GM18861 (cell line): ENCODE results near the gene C5orf24.
"Not testable (repeated sequence)": the region's sequence is repeated elsewhere in the genome, so short reads cannot be mapped to it uniquely, and the experiment has no call there.

Experiments used
- ATAC-seq: cut with Tn5 transposase; IDR thresholded peaks from one replicate; pipeline ENCODE4 v1.9.1; 2021; ENCODE audit not compliant: unreplicated experiment

C5orf24 gene

DNA sequence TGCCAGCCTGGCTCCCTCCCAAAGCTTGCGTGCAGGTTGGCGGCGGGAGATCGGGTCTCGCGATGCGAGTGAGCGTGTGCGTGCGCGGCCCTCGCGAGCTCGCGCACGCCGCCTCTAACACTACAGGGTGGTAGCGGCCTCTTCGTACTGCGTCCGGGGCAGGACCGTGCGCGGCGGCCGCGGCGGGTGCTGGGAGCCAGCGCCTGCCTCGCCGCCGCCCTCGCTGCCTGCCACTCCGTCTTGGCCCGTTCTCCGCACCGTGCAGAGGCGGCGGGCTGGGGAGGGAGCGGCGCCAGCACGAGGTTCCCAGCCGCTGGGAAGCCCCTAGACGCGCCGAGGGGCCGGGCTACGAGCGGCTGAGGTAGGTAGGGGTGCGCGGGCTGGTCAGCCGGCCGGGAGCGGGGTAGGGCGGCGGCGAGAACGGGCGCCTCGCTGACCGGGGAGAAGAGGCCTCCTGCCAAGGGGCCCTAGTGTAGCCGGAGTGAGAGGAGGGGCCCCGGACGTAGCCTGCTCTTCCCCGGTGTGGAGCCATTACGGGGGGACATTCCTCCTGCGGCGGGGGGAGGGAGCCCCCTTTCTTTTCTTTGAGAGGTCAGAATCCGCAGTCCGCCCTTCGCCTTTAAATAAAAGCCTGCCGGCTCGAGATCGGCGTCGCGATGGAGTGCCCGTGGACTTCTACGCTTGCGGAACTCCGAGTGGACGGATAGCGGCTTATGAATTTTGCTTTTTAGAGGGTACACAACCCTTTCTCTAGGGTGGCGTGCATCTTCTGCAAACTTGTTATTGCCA is at the start of gene C5orf24:
Gene C5orf24, plus strand, starts transcription at position 117 of the 789 bp plus-strand sequence. CDS start 8,933 bp downstream, outside the sequence.
- ATAC-seq = peak; percentile 94

GRCh38 chr5:134798468-134798867 is 47.3 kb upstream of the C5orf24 start:
- ATAC-seq = no peak

- no peak for ATAC-seq
Observed at GRCh38 chr5:134803821-134804220, 41.9 kb upstream of the C5orf24 start.

- peak; percentile 43 for ATAC-seq
Observed at GRCh38 chr5:134813407-134813806, 32.4 kb upstream of the C5orf24 start.

- ATAC-seq = no peak
Observed at GRCh38 chr5:134813827-134814226, 31.9 kb upstream of the C5orf24 start.

GRCh38 chr5:134817006-134817405 is 28.8 kb upstream of the C5orf24 start:
- no peak for ATAC-seq

- ATAC-seq = no peak
Observed at GRCh38 chr5:134818776-134819175, 27.0 kb upstream of the C5orf24 start.

- ATAC-seq = no peak
Observed at GRCh38 chr5:134819407-134819963, 26.3 kb upstream of the C5orf24 start.

GRCh38 chr5:134821841-134822240 is 23.9 kb upstream of the C5orf24 start:
- ATAC-seq = no peak

GRCh38 chr5:134824681-134825080 is 21.1 kb upstream of the C5orf24 start:
- ATAC-seq = no peak

DNA sequence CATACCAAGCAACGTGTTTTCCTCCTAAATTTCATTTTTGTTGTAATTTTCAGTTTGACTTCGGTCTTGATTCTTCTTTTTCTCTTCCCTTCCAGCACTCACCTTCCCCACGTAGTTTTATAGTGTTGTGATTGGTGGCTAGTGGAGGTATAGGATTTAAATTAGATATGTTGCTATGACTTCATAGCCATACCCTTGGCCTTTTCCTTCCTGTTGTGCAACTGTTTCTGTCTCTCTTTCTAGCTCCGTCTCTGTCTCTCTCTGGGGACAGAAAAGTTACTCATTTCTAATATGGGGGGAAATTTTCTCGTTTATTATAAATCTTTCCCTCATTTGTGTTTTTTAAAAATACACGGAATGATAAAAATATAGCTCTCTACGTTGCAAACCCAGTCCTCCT is 20.6 kb upstream of the C5orf24 start:
- ATAC-seq = no peak

GRCh38 chr5:134833340-134834032 is 12.3 kb upstream of the C5orf24 start:
- ATAC-seq = no peak

- ATAC-seq = no peak
Observed at GRCh38 chr5:134835623-134836022, 10.1 kb upstream of the C5orf24 start.

DNA sequence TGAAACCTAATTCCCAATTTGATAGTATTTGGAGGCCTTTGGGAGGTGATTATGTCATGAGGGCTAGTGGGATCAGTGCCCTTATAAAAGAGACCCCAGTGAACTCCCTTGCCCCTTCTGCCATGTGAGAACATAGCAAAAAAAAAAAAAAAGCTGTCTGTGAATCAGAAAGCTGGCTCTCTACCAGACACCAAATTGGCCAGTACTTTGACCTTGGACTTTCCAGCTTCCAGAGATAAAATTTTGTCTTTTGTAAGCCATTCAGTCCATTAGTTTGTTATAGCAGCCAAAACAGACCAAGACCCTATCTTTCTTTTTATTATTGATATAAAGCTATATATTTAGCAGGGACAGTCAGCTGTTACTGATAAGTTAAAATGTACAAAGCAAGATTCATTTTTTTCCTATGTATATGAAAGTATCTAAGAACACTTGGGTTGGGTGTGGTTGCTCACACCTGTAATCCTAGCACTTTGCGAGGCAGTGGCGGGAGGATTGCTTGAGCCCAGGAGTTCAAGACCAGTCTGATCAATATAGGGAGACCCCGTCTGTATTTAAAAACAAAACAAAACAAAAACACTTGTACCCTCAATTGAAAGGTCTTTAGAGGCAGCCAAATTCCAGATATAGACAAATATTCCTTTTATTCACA is 8.1 kb upstream of the C5orf24 start:
- ATAC-seq = no peak

GRCh38 chr5:134838361-134838760 is 7.4 kb upstream of the C5orf24 start:
- ATAC-seq = not testable (repeated sequence)

DNA sequence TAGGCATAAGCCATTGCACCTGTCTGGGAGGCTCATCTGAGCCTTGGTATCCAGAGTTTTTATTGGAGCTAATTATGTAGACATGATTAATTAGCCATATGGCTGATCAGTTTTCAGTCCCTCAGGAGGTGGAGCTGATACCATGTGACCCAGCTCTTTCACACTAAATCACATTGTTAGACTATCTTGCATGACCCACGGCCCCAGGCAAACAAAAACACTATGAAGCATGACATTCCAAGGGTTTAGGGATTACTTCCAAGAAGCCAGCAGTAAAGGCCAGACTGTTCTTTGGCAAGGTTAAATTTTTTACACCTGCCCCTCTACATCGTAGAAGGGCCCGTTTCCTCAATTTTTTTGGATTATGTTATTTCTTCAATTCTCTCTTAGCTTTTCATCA is 5.0 kb upstream of the C5orf24 start:
- no peak for ATAC-seq

GRCh38 chr5:134844252-134844651 is 1.5 kb upstream of the C5orf24 start:
- no peak for ATAC-seq

DNA sequence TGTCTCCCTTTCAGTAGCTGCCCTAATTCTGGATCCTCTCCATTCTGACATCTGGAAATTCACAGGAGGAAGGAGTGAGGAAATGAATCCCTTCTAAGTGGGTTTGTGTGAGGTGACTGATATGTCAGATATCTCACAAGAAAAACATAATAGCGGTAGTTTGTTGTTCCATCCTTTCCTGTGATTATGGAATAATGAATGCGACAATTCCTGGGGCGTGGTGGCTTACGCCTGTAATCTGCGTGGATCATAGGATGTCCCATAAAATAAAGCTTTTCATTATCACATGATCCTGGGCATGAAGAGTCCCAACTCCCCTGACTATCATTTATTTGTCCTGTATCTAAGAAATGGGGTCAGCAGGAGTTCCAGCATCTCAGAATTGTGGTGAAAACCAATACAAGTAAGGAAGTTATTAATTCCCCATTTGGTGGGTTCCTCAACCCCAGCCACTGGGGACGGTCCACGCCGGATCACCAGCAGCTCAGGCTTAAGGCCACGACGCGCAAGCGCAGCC is 375 bp upstream of the C5orf24 start:
- no peak for ATAC-seq

- no peak for ATAC-seq
Observed at GRCh38 chr5:134846641-134846960, 833 bp downstream of the C5orf24 start.

DNA sequence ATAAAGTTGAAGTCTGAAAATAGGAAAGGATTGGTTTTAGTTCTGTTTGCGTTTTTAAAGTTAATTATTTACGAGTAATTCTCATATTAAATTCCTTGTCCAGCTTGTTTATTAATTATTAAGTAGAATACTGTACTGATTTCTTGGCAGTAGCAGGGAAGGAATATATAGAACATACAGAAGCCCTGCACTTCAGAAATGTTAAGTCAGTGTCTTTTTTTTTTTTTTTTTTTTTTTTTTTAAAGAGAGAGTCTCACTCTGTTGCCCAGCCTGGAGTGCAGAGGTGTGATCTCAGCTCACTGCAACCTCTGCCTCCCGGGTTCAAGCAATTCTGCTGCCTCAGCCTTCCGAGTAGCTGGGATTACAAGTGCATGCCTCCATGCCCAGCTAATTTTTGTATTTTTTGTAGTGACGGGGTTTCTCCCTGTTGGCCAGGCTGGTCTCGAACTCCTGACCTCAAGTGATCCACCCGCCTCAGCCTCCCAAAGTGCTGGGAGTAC is 3.7 kb downstream of the C5orf24 start:
- ATAC-seq = not testable (repeated sequence)

- no peak for ATAC-seq
Observed at GRCh38 chr5:134851307-134851923, 5.6 kb downstream of the C5orf24 start.
